Measurements from ENCODE around the gene CHSY3. TPM values are rescaled to one million over a fixed set of nuclear protein-coding genes. Genes with fewer than 3 reads are reported as not detected.

The CHSY3 gene
- total RNA-seq, 1 donor from 2014 or later: 3.1 TPM

DNA sequence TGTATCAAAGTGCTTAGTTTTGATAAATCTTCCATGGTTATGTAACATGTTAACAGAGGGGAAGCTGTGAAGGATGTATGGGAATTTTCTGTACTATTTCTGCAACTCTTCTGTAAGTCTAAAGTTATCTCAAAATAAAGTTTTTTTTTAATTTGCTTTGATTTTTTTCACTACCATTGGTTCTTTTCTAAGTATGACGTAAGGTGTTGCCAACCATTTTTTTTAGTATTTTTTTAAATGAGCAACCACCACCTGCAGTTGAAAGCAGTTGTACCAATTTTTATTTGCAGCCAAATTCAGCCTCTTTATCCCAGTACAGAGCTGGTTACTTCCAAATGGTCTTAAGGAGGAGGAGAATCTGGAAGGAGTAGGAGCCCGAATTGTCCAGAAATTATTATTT, 192.2 kb downstream of the CHSY3 start:
- DNase-seq (ENCODE audit: low spot score): no peak

DNA sequence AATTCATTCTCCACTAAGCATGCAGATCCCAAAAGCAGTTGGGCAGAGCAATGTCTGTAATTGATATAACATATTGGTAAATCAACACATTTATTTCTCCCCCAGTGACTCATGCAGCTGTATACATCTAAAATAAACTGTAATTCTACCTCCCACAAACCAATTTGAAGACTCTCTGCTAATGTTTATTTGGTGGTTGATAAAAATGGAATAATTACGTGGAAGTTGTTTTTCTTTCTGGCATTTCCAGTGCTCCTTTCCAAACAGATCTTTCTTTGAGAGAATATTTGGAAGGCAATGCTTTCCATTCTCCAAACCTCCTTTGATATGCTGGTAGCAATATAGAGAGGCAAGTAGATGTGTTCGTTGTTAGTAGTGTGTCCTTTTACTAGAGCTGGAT, 194.7 kb downstream of the CHSY3 start:
- no peak for DNase-seq (ENCODE audit: low spot score)

DNA sequence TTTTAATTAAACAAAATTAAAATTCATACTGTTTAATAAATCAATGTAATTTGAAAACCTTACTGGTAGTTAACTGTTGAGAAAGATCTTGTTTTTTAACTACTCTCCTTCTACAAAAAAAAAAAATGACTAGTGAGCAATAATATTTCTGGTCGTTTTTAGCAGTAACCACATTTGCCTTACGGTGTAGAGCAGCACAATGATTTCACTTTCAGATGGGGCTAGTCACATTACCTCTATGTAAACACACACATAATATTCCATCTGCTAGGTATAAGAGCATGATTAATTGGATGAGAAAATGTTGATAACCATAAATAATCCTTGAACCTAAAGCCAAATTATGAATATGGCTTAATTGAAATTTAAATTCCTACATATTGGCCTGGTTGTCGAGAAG, 198.1 kb downstream of the CHSY3 start:
- no peak for DNase-seq (ENCODE audit: low spot score)

DNA sequence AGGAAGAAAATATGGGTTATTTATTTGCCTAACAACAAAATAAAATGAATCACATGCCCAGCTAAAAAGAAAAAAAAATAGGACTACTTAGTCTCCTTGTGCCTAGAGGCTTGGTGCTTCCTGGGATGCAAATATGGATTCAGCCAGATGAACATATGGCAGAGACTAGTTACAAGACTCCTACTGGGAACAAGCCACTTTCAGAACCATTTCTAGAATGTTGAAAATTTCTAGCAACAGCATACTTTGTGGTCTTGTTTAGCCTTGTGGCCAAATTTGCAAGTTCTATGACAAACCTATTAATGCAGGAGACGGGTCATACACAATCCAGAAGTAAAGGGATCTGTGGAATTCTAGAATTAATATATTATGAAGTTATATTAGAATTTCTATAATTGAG, 198.7 kb downstream of the CHSY3 start:
- no peak for DNase-seq (ENCODE audit: low spot score)

DNA sequence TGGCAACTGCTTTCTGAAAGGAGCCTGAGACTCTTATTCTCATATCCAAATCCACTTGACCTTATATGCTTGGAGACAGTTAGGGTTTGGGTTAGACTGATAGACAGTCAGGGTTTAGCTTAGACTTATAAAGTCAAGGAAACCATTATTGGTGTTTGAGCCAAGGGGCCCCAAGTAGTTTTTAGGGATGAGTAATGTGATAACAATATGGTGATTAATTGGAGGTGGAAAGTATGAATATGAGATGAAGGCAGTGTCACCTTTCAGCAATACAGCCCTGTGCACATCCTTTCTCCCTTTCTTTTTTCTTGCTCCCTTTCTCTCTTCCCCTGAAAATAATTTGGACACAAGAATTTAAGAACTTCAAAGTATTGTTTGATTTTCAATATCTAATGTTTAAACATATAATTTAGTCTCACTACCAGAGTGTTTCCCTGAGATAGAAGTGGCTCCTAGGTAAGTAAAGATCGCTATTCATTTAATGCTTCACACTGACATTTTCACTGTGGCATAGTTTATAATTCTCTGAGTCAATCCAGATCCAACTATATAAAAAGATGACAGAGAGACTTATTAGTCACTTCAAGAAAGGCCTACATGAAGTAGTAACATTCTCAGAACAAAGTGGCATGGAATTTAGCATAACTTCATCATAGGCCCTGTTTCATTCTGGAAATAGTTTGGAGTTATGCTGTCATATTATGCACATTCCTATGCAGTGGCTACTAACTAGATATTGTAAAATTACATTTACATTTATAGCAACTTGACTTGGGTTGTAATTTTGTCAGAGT, 200.8 kb downstream of the CHSY3 start:
- no peak for DNase-seq (ENCODE audit: low spot score)

DNA sequence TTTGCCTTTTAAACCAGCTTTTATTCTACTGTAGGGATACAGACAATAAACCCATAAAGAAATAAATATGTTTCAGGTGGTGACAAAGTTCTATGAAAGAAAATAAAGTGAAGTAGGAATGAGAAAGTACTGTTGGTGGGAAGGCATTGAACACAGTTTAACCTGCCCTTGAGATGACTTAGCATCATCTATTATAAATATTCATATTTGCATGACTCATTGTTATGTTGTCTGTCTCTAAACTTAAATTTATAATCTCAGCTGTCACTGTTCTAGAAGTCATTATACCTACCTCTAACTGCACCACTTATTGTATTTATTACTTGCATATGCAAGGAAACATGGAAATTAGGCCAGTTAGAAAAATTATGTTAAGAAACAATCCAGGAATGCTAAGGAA, 202.2 kb downstream of the CHSY3 start:
- DNase-seq (ENCODE audit: low spot score): no peak

DNA sequence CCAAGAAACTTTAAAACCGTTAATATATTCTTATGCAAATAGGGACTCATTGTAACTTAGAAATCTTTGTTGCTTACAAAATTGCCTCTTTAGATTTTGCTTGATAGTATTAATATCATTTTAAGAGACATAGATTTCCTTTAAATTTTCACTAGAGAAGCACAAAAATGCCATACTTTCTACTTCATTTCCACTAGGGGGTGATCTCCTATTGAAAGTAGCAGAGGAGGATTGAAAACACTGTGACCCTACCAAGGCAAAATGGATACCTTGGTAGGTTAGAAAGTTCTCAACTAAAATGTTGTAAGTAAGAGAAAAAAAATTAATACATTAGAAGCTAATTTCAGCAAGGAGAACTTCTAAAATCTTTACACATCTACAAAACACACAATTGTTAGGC, 204.9 kb downstream of the CHSY3 start:
- DNase-seq (ENCODE audit: low spot score): no peak

DNA sequence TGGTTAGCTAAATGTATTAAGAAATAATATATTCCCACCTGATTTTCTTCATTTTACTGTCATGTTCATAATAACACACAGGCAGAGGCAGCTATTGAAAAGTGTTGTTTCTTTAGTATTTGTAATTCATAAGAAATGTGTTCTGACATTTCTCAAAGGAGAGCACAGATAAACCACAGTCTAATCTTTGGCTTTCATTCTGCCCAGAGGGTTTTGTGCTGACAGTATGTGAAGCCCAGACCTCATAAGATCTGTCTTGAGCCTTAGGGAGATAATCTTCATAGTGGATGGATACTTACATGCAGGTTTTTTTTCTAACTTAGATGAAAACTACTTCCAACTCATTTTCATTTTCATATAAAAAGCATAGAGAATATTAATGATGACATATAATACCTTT, 206.1 kb downstream of the CHSY3 start:
- DNase-seq (ENCODE audit: low spot score): no peak

DNA sequence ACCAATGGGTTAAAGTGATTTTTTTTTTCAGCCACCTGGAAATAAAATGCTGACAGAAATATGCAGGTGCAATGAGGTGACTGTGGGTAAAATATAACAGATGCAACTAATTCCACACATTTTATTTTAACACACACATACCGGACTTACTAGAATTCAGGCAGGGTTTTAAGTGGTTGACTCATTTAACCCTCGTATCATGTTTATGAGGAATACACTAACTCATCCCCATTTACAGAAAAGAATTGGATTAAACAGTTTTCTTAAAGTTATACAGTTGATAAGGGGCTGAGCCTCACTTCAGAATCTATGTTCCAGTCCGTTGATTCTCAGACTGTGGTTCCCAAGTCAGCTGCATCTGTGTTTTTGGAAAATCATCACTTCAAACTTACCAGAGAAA, 207.5 kb downstream of the CHSY3 start:
- DNase-seq (ENCODE audit: low spot score): no peak

DNA sequence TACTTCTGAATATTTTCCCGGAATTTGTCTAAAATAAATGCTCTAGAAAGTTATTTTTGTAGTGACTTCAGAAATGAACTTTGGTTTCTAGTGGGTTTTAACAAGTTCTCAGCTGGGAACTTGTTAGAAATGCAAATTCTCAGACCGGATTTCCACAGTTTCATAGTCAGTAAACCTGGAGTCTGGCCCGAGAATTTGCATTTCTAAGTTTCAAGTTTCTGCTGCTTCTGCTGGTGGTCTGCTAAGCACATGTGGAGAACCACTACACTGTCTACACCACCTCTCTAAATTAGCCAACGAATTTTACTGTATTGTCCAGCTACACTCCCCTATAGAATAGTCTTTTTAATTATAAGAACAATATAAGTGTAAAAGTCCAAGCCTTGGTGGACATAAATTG, 208.0 kb downstream of the CHSY3 start:
- no peak for DNase-seq (ENCODE audit: low spot score)

DNA sequence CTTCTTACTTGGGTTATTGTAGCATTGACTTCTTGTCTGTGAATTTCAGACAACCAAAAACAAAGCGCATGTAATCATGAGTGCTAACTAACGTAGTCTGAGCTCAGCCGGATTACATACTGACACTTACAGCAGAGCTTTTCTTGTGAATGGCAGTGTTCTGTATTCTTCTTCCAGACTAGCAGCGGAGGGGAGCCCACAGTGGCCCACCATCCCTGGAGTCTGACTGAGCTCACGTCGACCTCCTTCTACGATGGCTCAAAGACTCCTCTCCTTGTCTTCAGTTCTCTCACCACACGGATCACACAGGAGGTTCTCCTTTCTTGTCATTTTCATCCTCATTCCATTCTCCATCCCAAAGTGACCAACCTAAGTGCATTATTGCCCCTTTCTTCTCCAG, 211.4 kb downstream of the CHSY3 start:
- no peak for DNase-seq (ENCODE audit: low spot score)

DNA sequence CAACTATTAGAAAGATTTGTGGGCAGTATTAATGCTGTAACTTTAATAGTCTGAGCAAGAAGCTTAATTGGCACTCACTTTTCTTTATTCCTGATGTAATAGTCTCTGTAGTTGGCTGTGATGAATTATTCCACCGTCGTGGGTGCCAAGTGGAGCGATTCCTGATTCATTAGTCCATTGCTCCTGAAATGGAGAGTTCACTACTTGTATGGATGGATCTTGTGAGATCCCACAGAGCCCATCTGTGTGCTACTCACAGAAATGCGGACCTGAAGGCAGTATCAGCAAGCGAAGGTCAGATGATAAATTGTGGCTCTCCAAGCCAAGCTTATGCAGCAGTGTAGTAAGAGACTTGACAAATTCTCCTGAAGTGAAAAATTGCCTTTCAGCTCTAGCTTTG, 212.2 kb downstream of the CHSY3 start:
- no peak for DNase-seq (ENCODE audit: low spot score)

DNA sequence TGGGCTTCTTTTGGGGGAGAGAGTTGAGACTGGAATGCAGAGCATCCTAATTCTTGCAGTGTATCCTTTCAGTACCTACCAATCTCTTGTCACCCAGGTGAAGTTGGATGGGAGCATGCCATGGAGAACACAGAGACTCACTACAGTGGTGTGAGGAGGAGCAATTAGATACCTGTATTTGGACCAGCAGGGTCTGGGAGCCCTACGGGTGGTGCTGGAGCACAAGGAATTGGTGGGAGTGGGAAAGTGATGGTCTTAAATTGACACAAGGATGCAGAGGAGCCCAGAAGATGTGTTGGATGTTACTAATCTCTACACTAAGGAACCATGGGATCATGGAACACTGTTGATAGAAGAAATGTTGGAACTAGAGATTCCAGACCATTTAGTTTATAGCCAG, 212.7 kb downstream of the CHSY3 start:
- no peak for DNase-seq (ENCODE audit: low spot score)

DNA sequence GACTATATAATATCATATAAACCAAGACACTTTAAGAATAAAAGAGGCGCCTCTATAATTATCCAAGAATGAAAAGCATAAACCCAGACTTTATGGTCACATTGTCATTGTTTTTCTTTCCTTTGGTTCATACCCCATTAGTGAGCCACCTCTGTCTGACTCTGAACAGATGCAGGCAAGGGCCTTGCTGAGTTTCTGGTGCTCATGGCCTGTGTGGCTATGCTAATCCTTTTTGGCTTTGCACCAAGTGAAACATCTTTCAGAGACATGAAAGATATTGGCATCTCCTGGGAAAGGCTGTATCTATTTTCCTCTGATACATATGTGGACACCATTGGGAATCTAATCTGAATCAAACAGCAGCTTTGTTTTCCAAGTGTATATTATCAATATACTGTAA, 222.5 kb downstream of the CHSY3 start:
- no peak for DNase-seq (ENCODE audit: low spot score)

DNA sequence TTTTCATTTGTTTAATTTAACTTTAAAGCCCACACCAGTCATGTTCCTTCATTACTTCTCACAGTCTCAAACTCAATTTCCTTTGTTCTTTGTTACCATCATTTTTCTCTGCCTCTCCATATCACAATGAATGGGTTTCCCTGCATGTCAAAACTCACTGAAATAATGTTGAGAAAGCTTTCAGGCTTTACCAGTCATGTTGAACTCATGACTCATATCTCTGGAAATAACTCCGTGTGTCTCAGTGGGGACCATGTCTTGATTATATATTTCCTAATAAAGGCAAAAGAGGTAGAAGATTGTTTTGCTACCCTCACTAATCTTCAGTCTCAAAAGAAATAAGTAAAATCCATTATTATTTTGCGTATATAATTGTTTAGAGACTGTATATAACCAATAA, 231.2 kb downstream of the CHSY3 start:
- DNase-seq (ENCODE audit: low spot score): no peak

DNA sequence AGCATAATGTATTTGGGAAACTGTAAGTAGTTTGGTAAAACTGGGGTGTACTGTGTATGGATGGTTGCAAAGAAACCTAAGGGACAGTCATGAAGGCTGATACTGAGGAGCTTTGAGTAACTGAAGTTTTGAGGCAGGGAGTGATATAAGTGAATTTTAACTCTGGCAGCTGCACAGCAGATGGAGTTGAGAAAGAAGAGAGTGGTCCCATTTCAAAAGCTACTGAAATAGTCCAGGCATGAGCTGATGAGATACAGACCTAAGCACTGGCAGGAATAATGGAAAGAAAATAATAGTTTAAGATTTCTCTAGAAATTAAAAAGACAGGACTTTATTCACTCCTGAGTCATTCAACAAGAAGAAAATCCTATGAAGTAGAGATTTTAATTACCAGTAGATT, 232.0 kb downstream of the CHSY3 start:
- DNase-seq (ENCODE audit: low spot score): peak; percentile 12

DNA sequence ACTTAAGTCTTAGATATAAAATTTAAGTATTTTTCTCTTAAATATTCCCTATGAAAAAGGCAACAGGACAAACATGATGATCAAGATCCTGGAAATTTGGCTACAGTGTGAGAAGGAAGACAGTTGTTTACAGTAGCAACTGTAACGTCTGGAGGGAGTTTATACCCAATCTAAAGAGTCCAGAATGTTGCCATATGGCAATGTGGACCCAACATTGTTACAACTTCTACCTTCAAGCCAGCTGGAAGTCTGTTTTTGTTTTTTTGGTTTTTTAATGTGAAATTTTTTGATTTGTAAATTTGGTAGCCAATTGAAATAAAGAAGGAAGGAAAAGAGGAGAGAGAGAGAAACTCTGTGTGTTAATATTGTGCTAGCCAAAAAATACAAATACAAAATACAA, 233.4 kb downstream of the CHSY3 start:
- DNase-seq (ENCODE audit: low spot score): no peak

DNA sequence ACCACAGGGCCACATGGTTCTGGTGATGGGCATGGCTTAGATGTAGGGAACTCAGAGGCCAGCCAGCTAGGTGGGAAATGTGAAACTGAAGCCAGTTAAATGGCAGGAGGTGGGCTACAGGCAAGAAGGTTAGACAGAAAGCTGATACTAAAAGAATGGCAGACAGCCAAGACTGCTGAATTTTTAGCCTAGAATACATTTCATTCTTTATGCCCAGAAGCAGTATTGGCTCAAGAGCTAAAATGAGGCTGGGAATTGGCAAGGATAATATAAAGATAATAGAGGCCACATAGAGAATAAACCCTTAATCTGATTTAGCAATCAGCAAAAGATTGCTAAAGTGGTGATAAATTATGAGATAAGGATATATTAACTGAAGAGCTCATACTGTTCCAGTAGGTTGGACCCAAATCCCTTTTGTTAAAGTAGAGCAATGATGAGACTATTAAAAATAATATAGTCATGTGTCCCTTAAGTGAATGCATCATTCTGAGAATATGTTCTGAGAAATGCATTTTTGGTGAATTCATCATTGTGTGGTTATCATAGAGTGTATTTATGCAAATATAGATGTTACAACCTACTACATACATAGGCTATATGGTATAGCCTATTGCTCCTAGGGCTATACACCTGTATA, 234.3 kb downstream of the CHSY3 start:
- DNase-seq (ENCODE audit: low spot score): no peak

DNA sequence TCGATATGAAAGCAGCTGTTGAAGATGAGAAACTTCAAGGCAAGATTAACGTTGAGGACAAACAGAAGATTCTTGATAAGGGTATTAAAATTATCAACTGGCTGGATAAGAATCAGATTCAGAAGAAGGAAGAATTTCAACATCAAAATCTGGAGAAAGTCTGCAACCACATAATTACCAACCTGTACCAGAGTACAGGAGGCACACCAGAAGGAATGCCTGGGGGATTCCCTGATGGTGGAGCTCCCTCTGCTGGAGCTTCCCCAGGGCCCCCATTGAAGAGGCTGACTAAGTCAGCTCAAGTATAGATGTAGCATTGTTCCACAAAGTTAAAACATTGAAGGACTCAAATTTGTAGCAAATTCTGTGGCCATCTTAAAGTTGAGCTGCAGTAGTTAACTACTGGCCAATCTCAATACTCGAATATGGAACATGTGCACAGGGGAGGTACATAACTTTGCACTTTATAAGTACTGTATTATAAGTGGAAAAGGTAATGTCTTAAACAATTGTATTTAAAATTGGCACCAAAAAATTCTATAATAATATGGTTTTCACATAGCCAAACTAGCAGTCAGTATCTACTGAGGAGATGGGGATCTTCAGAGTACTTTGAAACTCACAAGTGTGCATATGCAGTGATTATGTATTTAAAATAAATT, 237.5 kb downstream of the CHSY3 start:
- DNase-seq (ENCODE audit: low spot score): no peak

DNA sequence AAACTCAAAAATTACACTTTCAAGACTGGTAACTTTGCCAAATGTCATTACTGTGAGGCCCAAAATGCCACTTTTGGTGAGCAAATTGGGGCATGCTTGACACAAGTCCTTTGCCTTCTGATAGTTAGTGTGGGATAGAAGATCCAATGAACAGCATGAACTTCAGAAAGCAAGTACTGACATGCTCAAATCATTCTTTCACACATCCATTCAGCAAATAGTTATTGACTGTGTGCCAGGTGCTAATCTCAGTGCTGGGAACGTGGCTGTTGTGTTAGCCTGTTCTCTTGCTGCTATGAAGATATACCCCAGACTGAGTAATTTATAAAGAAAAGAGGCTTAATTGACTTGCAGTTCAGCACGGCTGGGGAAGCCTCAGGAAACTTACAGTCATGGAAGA, 247.0 kb downstream of the CHSY3 start:
- DNase-seq (ENCODE audit: low spot score): no peak

DNA sequence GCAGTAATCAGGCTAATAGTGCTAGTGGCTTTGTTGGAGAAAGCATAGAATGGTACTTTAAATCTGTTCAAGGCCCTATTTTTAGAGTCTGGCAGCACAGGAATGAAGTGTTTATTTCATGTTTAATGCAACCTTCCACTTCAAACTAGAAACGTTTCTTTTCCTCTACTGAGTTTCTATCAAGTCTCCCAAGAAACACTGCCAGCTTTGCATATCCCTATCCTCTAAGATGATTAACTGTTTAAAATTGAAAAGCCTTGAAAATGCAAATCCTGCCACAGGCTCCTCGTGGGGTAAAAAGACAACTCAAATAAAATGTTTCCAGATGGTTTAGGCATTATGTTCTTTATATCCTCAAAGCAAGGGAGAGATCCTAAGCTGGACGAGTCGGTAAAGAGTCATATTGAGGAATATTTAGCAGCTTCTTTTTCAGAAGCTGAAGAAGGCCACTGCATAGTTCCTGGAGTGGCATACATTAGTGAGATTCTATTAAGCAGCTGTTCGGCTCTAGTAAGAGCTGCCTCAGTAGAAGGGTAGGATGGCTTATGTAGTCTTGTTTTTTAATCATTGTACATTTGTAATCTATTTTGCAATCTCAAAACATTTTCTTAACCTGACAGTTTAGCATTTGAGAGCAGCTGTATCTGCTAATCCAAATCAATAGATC, 251.2 kb downstream of the CHSY3 start:
- DNase-seq (ENCODE audit: low spot score): no peak

DNA sequence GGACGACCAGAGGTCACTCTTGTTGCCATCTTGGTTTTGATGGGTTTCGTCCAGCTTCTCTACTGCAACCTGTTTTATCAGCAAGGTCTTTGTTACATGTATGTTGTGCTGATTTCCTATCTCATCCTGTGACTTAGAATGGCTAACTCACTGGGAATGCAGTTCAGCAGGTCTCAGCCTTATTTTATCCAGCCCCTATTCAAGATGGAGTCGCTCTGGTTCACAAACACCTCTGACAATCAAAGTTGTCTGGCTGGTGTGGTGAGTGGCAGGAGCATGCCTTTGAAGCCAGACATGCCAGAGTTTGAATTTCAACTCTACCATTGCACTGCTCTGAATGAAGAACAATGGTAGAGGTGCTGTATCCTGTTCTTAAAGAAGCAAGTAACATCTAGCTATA, 253.8 kb downstream of the CHSY3 start:
- no peak for DNase-seq (ENCODE audit: low spot score)

DNA sequence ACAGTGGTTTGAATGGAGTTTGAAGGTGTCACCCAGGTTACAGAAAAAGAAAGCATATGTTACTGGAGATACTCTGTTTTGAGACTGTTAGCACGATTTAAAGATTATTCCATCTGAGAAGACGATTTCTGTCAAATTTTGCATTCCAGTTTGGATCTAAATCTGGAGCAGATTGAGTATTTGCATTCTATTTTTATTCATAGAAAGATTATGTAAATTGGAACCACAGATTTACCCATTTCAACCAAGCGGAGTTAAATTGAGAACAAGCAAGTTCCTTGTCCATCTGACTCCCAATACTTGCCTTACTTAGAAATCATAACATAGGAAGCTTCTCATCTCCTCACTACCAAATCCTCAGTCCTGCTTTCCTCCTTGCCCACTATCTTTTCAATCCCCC, 255.7 kb downstream of the CHSY3 start:
- DNase-seq (ENCODE audit: low spot score): no peak

Data from mucosa of gallbladder (tissue), 1 donor.